ENCODE data around the gene TFF2.

- TF ChIP-seq, protein P1, sequence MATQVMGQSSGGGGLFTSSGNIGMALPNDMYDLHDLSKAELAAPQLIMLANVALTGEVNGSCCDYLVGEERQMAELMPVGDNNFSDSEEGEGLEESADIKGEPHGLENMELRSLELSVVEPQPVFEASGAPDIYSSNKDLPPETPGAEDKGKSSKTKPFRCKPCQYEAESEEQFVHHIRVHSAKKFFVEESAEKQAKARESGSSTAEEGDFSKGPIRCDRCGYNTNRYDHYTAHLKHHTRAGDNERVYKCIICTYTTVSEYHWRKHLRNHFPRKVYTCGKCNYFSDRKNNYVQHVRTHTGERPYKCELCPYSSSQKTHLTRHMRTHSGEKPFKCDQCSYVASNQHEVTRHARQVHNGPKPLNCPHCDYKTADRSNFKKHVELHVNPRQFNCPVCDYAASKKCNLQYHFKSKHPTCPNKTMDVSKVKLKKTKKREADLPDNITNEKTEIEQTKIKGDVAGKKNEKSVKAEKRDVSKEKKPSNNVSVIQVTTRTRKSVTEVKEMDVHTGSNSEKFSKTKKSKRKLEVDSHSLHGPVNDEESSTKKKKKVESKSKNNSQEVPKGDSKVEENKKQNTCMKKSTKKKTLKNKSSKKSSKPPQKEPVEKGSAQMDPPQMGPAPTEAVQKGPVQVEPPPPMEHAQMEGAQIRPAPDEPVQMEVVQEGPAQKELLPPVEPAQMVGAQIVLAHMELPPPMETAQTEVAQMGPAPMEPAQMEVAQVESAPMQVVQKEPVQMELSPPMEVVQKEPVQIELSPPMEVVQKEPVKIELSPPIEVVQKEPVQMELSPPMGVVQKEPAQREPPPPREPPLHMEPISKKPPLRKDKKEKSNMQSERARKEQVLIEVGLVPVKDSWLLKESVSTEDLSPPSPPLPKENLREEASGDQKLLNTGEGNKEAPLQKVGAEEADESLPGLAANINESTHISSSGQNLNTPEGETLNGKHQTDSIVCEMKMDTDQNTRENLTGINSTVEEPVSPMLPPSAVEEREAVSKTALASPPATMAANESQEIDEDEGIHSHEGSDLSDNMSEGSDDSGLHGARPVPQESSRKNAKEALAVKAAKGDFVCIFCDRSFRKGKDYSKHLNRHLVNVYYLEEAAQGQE (IDR thresholded peaks at IDR 0.05; ENCODE audit: low read depth, low read length), result no peak
- no peak for TF ChIP-seq POLR2AphosphoS5 (IDR thresholded peaks at IDR 0.05; ENCODE audit: low read depth, low read length)
- TF ChIP-seq GABPA (IDR thresholded peaks at IDR 0.05; ENCODE audit: low read depth), result no peak
- no peak for TF ChIP-seq CTCF (IDR thresholded peaks at IDR 0.05)
- no peak for TF ChIP-seq MXI1 (IDR thresholded peaks at IDR 0.05; ENCODE audit: low read depth, low read length)
- no peak for TF ChIP-seq EP300 (IDR thresholded peaks at IDR 0.05; ENCODE audit: borderline replicate concordance in 1 of 2, low read depth in 1 of 2, low read length in 1 of 2)
- TF ChIP-seq FOXM1 (IDR thresholded peaks at IDR 0.05; ENCODE audit: low read depth), result no peak
- TF ChIP-seq TEAD4 (IDR thresholded peaks at IDR 0.05; ENCODE audit: borderline replicate concordance, insufficient read depth), result no peak
- TF ChIP-seq SMC3 (IDR thresholded peaks at IDR 0.05; ENCODE audit: low read depth, low read length), result no peak
- TF ChIP-seq SIN3A (IDR thresholded peaks at IDR 0.05; ENCODE audit: borderline replicate concordance, low read depth, low read length), result no peak
These were observed 52.1 kb downstream of the TFF2 start for GRCh38 chr21:42298657-42299056.

Data from SK-N-SH (cell line).